NOMO-1 treated with dmso at 0.1 percent for 144 hours (cell line): Measurements from ENCODE around the gene ACTR2.
"Not testable (repeated sequence)": the region's sequence is repeated elsewhere in the genome, so short reads cannot be mapped to it uniquely, and the experiment has no call there.

Source experiments
- DNase-seq: peaks from one replicate; lab custom pipeline; 2025; ENCODE audit not compliant: unreplicated experiment; lab: John Stamatoyannopoulos, UW

ACTR2 gene

DNA sequence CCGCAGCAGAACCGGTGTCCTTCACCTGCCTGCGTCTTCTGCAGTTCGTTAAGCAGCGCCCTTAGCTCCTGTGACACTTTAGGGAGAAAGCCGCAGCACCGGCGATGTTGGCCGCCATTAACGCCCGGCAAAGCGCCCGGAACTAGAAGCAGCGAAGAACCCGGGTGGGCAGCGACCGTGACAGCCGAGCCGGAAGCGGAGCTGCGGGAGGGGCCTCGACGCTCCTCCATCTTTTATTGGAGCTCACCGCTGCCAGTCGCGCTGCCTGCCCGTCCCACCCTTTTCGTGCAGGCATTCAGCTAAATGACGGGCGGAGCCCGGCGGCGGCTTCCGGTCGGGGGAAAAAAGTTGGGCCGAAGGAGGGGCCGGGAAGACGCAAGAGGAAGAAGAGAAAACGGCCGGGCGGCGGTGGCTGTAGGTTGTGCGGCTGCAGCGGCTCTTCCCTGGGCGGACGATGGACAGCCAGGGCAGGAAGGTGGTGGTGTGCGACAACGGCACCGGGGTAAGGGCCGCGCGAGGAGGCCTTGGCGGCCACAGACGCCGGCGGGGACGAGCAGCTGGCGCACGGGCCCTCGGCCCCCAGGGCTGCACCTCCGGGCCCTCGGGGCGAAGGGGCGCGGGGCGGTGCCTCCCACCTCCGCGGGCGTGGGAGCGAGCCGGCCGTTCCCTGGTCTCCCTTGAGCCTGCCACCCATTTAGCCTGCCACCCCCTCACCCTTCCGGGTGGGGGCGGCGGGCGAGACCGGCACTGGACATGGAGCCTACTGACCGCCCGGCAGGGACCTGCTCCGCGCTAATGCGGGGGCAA, at the start of gene ACTR2:
Gene ACTR2, plus strand, starts transcription at position 376 of the 807 bp plus-strand sequence. Its CDS starts 79 bp downstream, at position 455.
- peak; percentile 98 for DNase-seq

- DNase-seq: no peak
Measured at GRCh38 chr2:65182570-65182969, 45.1 kb upstream of the ACTR2 start.

DNA sequence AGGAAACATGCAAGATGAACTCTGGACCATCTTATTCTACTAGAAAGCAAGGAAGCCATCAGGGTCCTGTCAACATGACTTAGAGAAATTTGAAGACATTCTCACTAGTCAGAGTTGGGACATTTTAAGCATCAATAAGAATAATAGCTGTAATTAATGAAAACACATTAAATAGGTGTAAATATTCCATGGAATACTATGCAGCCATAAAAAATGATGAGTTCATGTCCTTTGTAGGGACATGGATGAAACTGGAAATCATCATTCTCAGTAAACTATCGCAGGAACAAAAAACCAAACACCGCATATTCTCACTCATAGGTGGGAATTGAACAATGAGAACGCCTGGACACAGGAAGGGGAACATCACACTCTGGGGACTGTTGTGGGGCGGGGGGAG, 44.2 kb upstream of the ACTR2 start:
- not testable (repeated sequence) for DNase-seq

- DNase-seq: no peak
Measured at GRCh38 chr2:65185012-65185411, 42.6 kb upstream of the ACTR2 start.

DNA sequence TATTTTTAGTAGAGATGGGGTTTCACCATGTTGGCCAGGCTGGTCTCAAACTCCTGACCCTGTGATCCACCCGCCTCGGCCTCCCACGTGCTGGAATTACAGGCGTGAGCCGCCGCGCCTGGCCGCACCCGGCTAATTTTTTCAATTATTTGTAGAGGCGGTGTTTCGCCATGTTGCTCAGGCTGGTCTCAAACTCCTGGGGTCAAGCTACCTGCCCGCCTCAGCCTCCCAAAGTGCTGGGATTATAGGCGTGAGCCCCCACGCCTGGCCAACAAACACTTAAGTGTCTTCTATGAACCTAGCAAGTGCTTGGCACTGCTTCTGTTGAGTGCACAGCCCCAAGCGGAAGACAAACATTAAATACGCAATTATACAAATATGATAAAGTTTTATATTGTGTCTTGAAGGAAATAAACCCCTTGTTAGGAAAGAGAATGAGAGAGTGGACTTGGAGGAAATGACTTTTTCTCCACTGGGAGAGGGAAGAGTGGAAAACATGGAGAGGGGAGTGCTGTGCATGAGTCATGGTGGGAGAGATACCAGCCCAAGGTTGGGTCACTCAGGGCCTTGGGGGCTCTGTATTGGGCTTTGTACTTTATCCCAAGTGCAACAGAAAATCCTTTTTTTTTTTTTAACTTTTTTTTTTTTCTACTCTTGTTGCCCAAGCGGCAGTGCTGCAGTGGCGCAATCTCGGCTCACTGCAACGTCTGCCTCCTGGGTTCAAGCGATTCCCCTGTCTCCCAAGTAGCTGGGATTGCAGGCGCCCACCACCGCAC, 41.4 kb upstream of the ACTR2 start:
- no peak for DNase-seq

DNA sequence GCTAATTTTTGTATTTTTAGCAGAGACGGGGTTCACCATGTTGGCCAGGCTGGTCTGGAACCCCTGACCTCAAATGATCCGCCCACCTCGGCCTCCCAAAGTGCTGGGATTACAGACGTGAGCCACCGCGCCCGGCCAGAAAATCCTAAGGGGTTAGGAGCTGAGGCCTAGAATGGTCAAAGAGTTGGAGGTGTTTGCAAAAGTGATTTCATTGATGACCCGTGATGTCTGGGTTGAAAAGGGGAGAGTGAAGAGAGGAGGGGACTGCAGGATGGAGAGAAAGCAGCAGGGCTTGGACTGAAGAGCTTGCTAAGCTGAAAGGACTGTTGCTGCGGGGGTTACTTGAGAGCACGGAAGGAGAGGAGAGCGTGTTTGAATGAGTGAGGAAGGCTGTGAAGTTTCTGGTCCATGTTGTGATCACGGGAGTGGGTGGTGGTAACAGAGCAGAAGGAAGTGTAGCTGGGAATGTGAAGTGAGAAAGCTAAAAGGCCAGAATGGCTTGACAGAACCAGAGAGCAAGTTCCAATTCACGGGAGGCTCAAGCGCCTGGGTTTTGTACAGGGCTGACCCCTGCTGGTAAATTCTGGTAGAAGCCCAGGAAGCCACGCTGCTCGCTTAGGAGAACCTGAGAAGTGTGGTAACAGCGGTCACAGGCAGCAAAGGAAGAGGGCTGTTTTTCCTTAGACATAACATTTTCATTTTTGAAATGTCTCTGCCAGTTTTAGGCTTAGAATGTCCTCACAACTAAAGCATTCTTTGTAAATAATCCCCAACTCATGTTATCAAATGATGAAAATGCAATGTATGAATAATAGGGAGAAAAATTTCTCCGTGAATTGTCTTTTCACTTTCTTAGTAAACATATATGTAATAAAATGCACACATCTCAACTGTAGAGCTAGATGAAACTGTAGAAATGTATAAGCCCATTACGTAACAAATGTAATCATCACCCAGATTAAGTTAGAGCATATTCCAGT, 40.5 kb upstream of the ACTR2 start:
- peak; percentile 72 for DNase-seq

DNA sequence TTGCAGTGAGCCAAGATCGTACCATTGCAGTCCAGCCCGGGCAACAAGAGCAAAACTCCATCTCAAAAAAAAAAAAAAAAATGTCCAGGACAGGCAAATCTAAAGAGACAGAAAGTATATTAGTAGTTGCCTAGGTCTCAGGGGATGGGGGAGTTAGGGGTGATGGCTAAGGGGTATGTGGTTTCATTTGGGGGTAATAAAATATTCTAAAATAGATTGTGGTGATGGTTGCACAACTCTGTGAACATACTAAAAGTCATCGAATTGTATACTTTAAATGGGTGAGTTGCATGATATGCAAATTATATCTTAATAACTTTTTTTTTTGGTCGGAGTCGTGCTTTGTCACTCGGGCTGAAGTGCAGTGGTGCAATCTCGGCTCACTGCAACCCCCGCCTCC, 34.2 kb upstream of the ACTR2 start:
- DNase-seq: no peak

DNA sequence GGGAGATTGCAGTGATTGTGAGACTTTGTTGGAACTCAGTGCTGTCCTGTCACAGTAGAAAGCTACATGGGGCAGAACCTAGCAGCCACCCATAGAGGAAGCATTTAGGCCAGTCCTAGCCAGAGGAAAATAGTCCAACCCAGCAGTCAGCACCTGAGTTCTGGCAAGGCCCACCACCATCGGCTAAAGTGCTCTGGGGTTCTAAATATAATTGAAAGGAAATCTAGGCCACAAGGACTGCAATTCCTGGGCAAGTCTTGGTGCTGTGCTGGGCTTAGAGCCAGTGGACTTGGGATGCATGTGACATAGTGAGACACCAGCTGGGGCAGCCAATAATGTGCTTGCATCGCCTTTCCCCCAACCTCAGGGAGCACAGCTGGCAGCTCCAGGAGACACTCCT, 28.9 kb upstream of the ACTR2 start:
- no peak for DNase-seq

DNA sequence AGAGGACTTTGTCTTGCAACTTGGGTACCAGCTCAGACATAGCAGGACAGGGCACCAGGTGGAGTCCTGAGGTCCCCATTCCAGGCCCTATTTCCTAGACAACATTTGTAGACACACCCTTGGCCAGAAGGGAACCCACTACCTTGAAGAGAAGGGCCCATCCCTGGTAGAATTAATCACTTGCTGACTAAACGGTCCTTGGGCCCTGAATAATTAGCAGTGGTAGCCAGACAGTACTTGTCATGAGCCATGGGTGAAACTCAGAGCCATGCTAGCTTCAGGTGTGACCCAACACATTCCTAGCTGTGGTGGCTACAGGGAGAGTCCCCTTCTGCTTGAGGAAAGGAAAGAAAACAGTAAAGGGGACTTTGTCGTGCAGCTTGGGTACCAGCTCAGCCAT, 28.5 kb upstream of the ACTR2 start:
- DNase-seq: no peak

DNA sequence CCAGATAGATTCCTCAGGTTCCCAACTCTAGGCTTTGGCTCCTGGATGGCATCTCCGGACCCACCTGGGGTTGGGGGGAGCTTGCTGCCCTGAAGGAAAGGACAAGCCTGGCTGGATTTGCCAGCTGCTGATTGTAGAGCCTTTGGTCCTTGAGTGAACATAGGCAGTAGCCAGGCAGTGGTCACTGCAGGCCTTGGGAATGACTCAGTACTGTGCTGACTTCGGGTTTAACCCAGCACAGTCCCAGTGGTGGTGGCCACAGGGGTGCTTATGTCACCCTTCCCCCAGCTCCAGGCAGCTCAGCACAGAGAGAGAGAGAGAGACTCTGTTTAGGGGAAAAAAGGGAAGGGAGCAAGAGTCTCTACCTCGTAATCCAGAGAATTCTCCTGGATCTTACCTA, 27.7 kb upstream of the ACTR2 start:
- DNase-seq: no peak

GRCh38 chr2:65204461-65205210, 23.0 kb upstream of the ACTR2 start:
- DNase-seq: peak; percentile 48

DNA sequence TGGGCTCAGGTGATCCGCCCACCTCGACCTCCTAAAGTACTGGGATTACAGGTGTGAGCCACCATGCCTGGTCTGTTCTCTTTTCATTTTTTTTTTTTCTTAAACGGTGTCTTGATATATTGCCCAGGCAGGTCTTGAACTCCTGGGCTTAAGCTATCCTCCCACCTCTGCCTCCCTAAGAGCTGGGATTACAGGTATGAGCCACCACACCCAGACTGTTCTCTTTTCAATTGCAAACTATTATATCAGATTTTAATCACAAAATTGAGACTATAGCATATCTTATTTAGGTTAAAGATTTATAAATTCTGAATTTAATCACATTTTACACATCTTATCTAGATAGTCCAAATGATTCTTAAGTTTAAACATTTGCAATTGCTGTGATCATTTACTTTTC, 15.5 kb upstream of the ACTR2 start:
- DNase-seq: no peak

DNA sequence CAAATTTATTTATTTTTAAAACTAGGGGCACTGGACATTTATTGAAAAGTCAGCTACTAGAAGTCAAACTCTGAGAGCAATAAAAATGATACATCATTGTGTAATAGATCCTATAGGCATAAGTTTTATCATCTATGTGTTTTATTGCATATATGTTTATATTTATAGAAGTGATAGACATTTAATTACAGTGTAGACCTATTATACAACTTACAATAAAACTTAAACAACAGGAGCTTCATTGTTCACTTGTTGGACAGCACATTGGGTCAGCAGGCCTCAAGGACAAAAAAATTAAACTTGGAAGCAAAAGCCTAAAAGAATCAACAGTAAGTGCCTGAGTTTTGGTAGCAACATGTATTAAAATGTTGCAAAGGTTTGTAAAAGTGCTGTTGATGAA, 15.0 kb upstream of the ACTR2 start:
- no peak for DNase-seq

DNA sequence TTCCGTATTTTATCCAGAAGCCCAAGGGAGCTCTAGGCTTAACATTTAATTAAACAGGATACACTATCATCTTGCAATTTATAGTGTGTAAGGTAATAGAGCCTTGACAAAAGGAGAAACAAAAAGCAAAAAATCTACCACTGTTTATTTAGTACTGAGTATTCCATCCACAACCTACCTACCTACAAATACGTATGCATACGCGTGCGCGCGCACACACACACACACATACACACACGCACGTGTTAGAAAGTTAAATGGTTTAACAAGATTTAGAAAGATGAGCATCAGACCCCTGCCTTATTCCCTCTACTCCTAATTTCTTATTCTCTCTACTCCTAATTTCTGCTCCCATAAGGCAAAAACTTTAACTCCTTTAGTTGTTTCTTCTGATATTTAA, 14.6 kb upstream of the ACTR2 start:
- DNase-seq: no peak

GRCh38 chr2:65214361-65214760, 13.3 kb upstream of the ACTR2 start:
- DNase-seq: no peak

GRCh38 chr2:65214843-65215242, 12.8 kb upstream of the ACTR2 start:
- no peak for DNase-seq

DNA sequence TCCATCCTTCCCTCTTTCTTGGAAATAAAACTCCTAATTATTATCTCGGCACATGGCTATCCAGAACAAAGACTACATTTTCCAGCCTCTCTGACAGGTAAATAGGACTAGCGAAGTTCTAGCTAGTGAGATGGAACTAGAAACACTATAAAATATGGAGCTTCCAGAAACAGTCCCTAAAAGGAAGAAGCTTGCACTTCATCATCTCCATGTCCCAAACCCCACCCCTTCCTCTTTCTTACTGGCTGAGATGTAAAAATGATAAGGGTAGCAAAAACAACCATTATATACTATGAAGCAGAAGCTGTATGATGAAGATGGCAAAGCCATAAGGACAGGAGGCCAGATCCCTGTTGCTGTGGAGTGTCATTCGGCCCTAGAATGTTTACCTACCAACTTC, 11.7 kb upstream of the ACTR2 start:
- no peak for DNase-seq

DNA sequence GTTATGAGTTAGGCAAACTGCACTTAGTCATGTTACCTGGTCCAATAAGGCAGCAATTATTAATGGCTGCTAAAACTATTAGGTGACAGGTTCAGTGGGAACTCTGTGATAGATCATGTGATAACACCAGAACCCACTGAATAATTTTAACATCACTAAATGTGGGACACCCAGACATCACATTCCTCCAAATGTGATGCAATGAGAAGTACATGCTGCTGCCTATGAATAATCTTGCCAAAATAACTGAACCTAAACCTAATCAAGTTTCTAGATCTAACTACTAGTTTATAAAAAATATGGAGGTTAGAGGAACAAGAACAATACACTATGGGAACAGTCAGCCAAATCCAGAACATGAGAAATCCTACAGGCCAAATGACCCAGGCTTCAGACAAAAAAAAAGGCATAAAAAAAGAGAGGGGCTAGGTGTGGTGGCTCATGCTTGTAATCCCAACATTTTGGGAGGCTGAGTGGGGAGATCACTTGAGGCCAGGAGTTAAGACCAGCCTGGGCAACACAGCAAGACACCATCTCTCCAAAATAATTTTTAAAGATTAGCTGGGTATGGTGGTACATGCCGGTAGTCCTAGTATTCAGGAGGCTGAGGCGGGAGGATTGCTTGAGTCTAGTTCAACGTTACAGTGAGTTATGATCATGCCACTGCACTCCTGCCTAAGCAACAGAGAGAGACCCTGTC, 7.0 kb upstream of the ACTR2 start:
- DNase-seq: no peak

- DNase-seq: not testable (repeated sequence)
Measured at GRCh38 chr2:65221275-65221674, 6.4 kb upstream of the ACTR2 start.

- DNase-seq: no peak
Measured at GRCh38 chr2:65227020-65227455, 593 bp upstream of the ACTR2 start.
